ENCODE data around the gene KIAA0232. TPM values are rescaled to one million over a fixed set of nuclear protein-coding genes. Genes with fewer than 3 reads are reported as not detected.

Gene KIAA0232
- polyA plus RNA-seq, 12 donors = 18.7 to 25.5 (median 23.3) TPM; not detected in 1

- DNase-seq = no peak
These were observed 132.8 kb downstream of the KIAA0232 start for GRCh38 chr4:6915041-6916005.

- DNase-seq = no peak
These were observed 133.6 kb downstream of the KIAA0232 start for GRCh38 chr4:6916069-6916586.

- DNase-seq = no peak
These were observed 134.3 kb downstream of the KIAA0232 start for GRCh38 chr4:6916587-6917460.

- DNase-seq = no peak
These were observed 135.1 kb downstream of the KIAA0232 start for GRCh38 chr4:6917461-6918271.

GRCh38 chr4:6918338-6918737, 135.8 kb downstream of the KIAA0232 start:
- no peak for DNase-seq

- no peak for DNase-seq
These were observed 137.6 kb downstream of the KIAA0232 start for GRCh38 chr4:6920171-6920570.

- DNase-seq = no peak
These were observed 141.0 kb downstream of the KIAA0232 start for GRCh38 chr4:6923507-6923906.

GRCh38 chr4:6924361-6924779, 141.8 kb downstream of the KIAA0232 start:
- no peak for DNase-seq

- DNase-seq = no peak
These were observed 142.9 kb downstream of the KIAA0232 start for GRCh38 chr4:6925357-6925836.

GRCh38 chr4:6926081-6926480, 143.6 kb downstream of the KIAA0232 start:
- DNase-seq = no peak

GRCh38 chr4:6926681-6927478, 144.4 kb downstream of the KIAA0232 start:
- no peak for DNase-seq

GRCh38 chr4:6928081-6928480, 145.6 kb downstream of the KIAA0232 start:
- no peak for DNase-seq

- no peak for DNase-seq
These were observed 146.8 kb downstream of the KIAA0232 start for GRCh38 chr4:6929339-6929811.

- no peak for DNase-seq
These were observed 147.4 kb downstream of the KIAA0232 start for GRCh38 chr4:6929812-6930464.

GRCh38 chr4:6932475-6932874, 149.9 kb downstream of the KIAA0232 start:
- DNase-seq = no peak

- no peak for DNase-seq
These were observed 150.4 kb downstream of the KIAA0232 start for GRCh38 chr4:6932918-6933317.
